Mesenteric fat pad (tissue), 1 donor: Measurements from ENCODE around the gene ANKHD1. TPM values are rescaled to one million over a fixed set of nuclear protein-coding genes. Genes with fewer than 3 reads are reported as not detected.

ENCODE experiments used
- DNase-seq: peaks from one replicate; pipeline ENCODE4 v3.0.0-alpha.2; 2020; ENCODE audit warnings: low spot score
- total RNA-seq: library from RNA; stranded (reverse); fragmentation: NEBNext Ultra II Directional; extraction: Animal tissue kit (Norgen Biotek cat#: 25700); gene quantifications from one replicate; pipeline ENCODE4 v1.2.1, GENCODE V29; 2021
- donor health status: DM: yes; HTN: yes; CAD: no.

The ANKHD1 gene
- total RNA-seq, 1 donor from 2014 or later: 90.5 TPM

- peak; percentile 88 for DNase-seq
These were observed 28.6 kb upstream of the ANKHD1 start for GRCh38 chr5:140372971-140373487.

- DNase-seq: peak; percentile 51
These were observed 20.3 kb upstream of the ANKHD1 start for GRCh38 chr5:140381351-140381750.

GRCh38 chr5:140381972-140382371 is 19.7 kb upstream of the ANKHD1 start:
- peak; percentile 18 for DNase-seq

- DNase-seq: no peak
These were observed 18.8 kb upstream of the ANKHD1 start for GRCh38 chr5:140382866-140383265.

- no peak for DNase-seq
These were observed 18.3 kb upstream of the ANKHD1 start for GRCh38 chr5:140383300-140383699.

GRCh38 chr5:140388052-140388451 is 13.6 kb upstream of the ANKHD1 start:
- no peak for DNase-seq

- DNase-seq: no peak
These were observed 10.3 kb upstream of the ANKHD1 start for GRCh38 chr5:140391312-140391711.

- DNase-seq: no peak
These were observed 9.9 kb upstream of the ANKHD1 start for GRCh38 chr5:140391732-140392131.

- no peak for DNase-seq
These were observed 7.9 kb upstream of the ANKHD1 start for GRCh38 chr5:140393738-140394137.

GRCh38 chr5:140398379-140398811 is 3.2 kb upstream of the ANKHD1 start:
- DNase-seq: no peak

- DNase-seq: no peak
These were observed 1.5 kb upstream of the ANKHD1 start for GRCh38 chr5:140399979-140400729.

GRCh38 chr5:140400730-140401361 is 787 bp upstream of the ANKHD1 start:
- DNase-seq: peak; percentile 92

- DNase-seq: no peak
These were observed 833 bp downstream of the ANKHD1 start for GRCh38 chr5:140402258-140403074.

GRCh38 chr5:140403613-140404012 is 2.0 kb downstream of the ANKHD1 start:
- no peak for DNase-seq

GRCh38 chr5:140408750-140409241 is 7.2 kb downstream of the ANKHD1 start:
- DNase-seq: no peak

GRCh38 chr5:140413230-140413629 is 11.6 kb downstream of the ANKHD1 start:
- no peak for DNase-seq

- no peak for DNase-seq
These were observed 15.6 kb downstream of the ANKHD1 start for GRCh38 chr5:140417235-140417634.

GRCh38 chr5:140418862-140419520 is 17.4 kb downstream of the ANKHD1 start:
- DNase-seq: no peak

- DNase-seq: no peak
These were observed 18.6 kb downstream of the ANKHD1 start for GRCh38 chr5:140420226-140420570.

- DNase-seq: no peak
These were observed 19.2 kb downstream of the ANKHD1 start for GRCh38 chr5:140420665-140421361.
